Ishikawa (cell line): ENCODE data around the gene PSMC1.

Experiments used
- CEBPB ChIP-seq: IDR thresholded peaks from 2 replicates; pipeline ENCODE4 v1.6.1; 2012
- CREB1 ChIP-seq: IDR thresholded peaks from 2 replicates; pipeline ENCODE4 v1.6.1; 2012; ENCODE audit warnings: low read depth
- EGR1 ChIP-seq: IDR thresholded peaks from 2 replicates; pipeline ENCODE4 v1.6.1; 2012
- EP300 ChIP-seq: IDR thresholded peaks from 2 replicates; pipeline ENCODE4 v1.6.1; 2012; ENCODE audit warnings: borderline replicate concordance
- MAX ChIP-seq: IDR thresholded peaks from 2 replicates; pipeline ENCODE4 v1.6.1; 2012
- RAD21 ChIP-seq: IDR thresholded peaks from 2 replicates; pipeline ENCODE4 v1.6.1; 2012; ENCODE audit warnings: low read depth
- REST ChIP-seq: IDR thresholded peaks from 2 replicates; pipeline ENCODE4 v1.6.1; 2012; ENCODE audit warnings: low read depth, mild to moderate bottlenecking
- TAF1 ChIP-seq: IDR thresholded peaks from 2 replicates; pipeline ENCODE4 v1.6.1; 2012; ENCODE audit warnings: low read depth, mild to moderate bottlenecking
- YY1 ChIP-seq: IDR thresholded peaks from 2 replicates; pipeline ENCODE4 v1.6.1; 2012; ENCODE audit warnings: low read depth

- TF ChIP-seq RAD21 (no peak), CEBPB (no peak), TAF1 (no peak), YY1 (no peak), MAX (no peak), EGR1 (no peak), CREB1 (no peak), REST (no peak), EP300 (no peak)
Observed at GRCh38 chr14:90228478-90228877, 27.9 kb upstream of the PSMC1 start.
